ENCODE results near the gene SYNE2. TPM values are rescaled to one million over a fixed set of nuclear protein-coding genes. Genes with fewer than 3 reads are reported as not detected.

Gene SYNE2
- total RNA-seq, 1 donor from 2014 or later = 5.7 TPM

- Mint-ChIP-seq H3K36me3 (ENCODE audit: low read depth, unreplicated experiment) (no peaks in the 10 kb centered on the region), H3K9me3 (ENCODE audit: unreplicated experiment) (no peaks in the 10 kb centered on the region), H3K27me3 (ENCODE audit: low read depth, unreplicated experiment) (no peaks in the 10 kb centered on the region), H3K4me1 (ENCODE audit: low read depth, unreplicated experiment) (peaks cover 3% of the 10 kb centered on the region), H3K4me3 (ENCODE audit: unreplicated experiment) (no peak overlapping the region), H3K27ac (ENCODE audit: unreplicated experiment) (no peak overlapping the region)
- DNase-seq (ENCODE audit: low read depth) = no peak
- H3K36me3 ChIP-seq (ENCODE audit: insufficient read depth, low read length) = no peaks in the 10 kb centered on the region
- no peak overlapping the region for H3K4me2 ChIP-seq (ENCODE audit: low read length)
- no peaks in the 10 kb centered on the region for H3K9me3 ChIP-seq (ENCODE audit: insufficient read depth, low read depth, low read length)
- H3K27me3 ChIP-seq (ENCODE audit: insufficient read depth, low read length) = no peaks in the 10 kb centered on the region
- H3K9ac ChIP-seq (ENCODE audit: low read length) = no peak overlapping the region
- no peak for TF ChIP-seq EZH2 (IDR thresholded peaks at IDR 0.05; ENCODE audit: insufficient read depth, low read length)
- TF ChIP-seq CTCF (IDR thresholded peaks at IDR 0.05; ENCODE audit: insufficient read depth, low read depth, low read length) = no peak
- no peaks in the 10 kb centered on the region for H3K79me2 ChIP-seq (ENCODE audit: insufficient read depth, low read length)
- H3K4me1 ChIP-seq (ENCODE audit: insufficient read depth, low read length) = no peaks in the 10 kb centered on the region
- no peak overlapping the region for H3K27ac ChIP-seq (ENCODE audit: low read depth, low read length)
- no peak overlapping the region for H2AFZ ChIP-seq (ENCODE audit: low read depth, low read length)
- no peak overlapping the region for H3K4me3 ChIP-seq (ENCODE audit: insufficient read depth, low read depth, low read length)
- no peaks in the 10 kb centered on the region for H4K20me1 ChIP-seq (ENCODE audit: insufficient read depth, low read length)
- no peak for FAIRE-seq
Observed at GRCh38 chr14:64061115-64061514, 208.3 kb downstream of the SYNE2 start.

- Mint-ChIP-seq H3K9me3 (ENCODE audit: unreplicated experiment) (no peaks in the 10 kb centered on the region), H3K27ac (ENCODE audit: unreplicated experiment) (no peak overlapping the region), H3K36me3 (ENCODE audit: low read depth, unreplicated experiment) (no peaks in the 10 kb centered on the region), H3K27me3 (ENCODE audit: low read depth, unreplicated experiment) (no peaks in the 10 kb centered on the region), H3K4me3 (ENCODE audit: unreplicated experiment) (no peak overlapping the region), H3K4me1 (ENCODE audit: low read depth, unreplicated experiment) (peaks cover 3% of the 10 kb centered on the region)
- H3K79me2 ChIP-seq (ENCODE audit: insufficient read depth, low read length) = no peaks in the 10 kb centered on the region
- no peaks in the 10 kb centered on the region for H3K4me1 ChIP-seq (ENCODE audit: insufficient read depth, low read length)
- H3K27me3 ChIP-seq (ENCODE audit: insufficient read depth, low read length) = no peaks in the 10 kb centered on the region
- no peaks in the 10 kb centered on the region for H4K20me1 ChIP-seq (ENCODE audit: insufficient read depth, low read length)
- no peak overlapping the region for H3K4me3 ChIP-seq (ENCODE audit: insufficient read depth, low read depth, low read length)
- no peaks in the 10 kb centered on the region for H3K36me3 ChIP-seq (ENCODE audit: insufficient read depth, low read length)
- no peak overlapping the region for H3K27ac ChIP-seq (ENCODE audit: low read depth, low read length)
- no peaks in the 10 kb centered on the region for H3K9me3 ChIP-seq (ENCODE audit: insufficient read depth, low read depth, low read length)
- FAIRE-seq (no peak), DNase-seq (ENCODE audit: low read depth) (no peak)
- TF ChIP-seq EZH2 (IDR thresholded peaks at IDR 0.05; ENCODE audit: insufficient read depth, low read length) = no peak
- TF ChIP-seq CTCF (IDR thresholded peaks at IDR 0.05; ENCODE audit: insufficient read depth, low read depth, low read length) = no peak
- no peak overlapping the region for H2AFZ ChIP-seq (ENCODE audit: low read depth, low read length)
- no peak overlapping the region for H3K4me2 ChIP-seq (ENCODE audit: low read length)
- H3K9ac ChIP-seq (ENCODE audit: low read length) = no peak overlapping the region
Observed at GRCh38 chr14:64061706-64062105, 208.9 kb downstream of the SYNE2 start.

- Histone ChIP-seq H3K4me3 (ENCODE audit: insufficient read depth, low read depth, low read length) (no peak overlapping the region), H4K20me1 (ENCODE audit: insufficient read depth, low read length) (no peaks in the 10 kb centered on the region), H3K79me2 (ENCODE audit: insufficient read depth, low read length) (no peaks in the 10 kb centered on the region), H3K4me1 (ENCODE audit: insufficient read depth, low read length) (no peaks in the 10 kb centered on the region), H3K27me3 (ENCODE audit: insufficient read depth, low read length) (no peaks in the 10 kb centered on the region), H3K27ac (ENCODE audit: low read depth, low read length) (no peak overlapping the region), H3K4me2 (ENCODE audit: low read length) (no peak overlapping the region), H3K36me3 (ENCODE audit: insufficient read depth, low read length) (no peaks in the 10 kb centered on the region), H2AFZ (ENCODE audit: low read depth, low read length) (no peak overlapping the region), H3K9me3 (ENCODE audit: insufficient read depth, low read depth, low read length) (no peaks in the 10 kb centered on the region), H3K9ac (ENCODE audit: low read length) (no peak overlapping the region)
- Mint-ChIP-seq H3K4me1 (ENCODE audit: low read depth, unreplicated experiment) (peaks cover 3% of the 10 kb centered on the region), H3K27ac (ENCODE audit: unreplicated experiment) (no peak overlapping the region), H3K9me3 (ENCODE audit: unreplicated experiment) (no peaks in the 10 kb centered on the region), H3K36me3 (ENCODE audit: low read depth, unreplicated experiment) (no peaks in the 10 kb centered on the region), H3K4me3 (ENCODE audit: unreplicated experiment) (no peak overlapping the region), H3K27me3 (ENCODE audit: low read depth, unreplicated experiment) (no peaks in the 10 kb centered on the region)
- TF ChIP-seq EZH2 (IDR thresholded peaks at IDR 0.05; ENCODE audit: insufficient read depth, low read length) = no peak
- no peak for TF ChIP-seq CTCF (IDR thresholded peaks at IDR 0.05; ENCODE audit: insufficient read depth, low read depth, low read length)
- FAIRE-seq (no peak), DNase-seq (ENCODE audit: low read depth) (no peak)
Observed at GRCh38 chr14:64062381-64063115, 209.7 kb downstream of the SYNE2 start.

All from astrocyte (in vitro differentiated cells and primary cell).